ENCODE results near the gene NKPD1. TPM values are rescaled to one million over a fixed set of nuclear protein-coding genes. Genes with fewer than 3 reads are reported as not detected.

NKPD1 gene
- total RNA-seq, 2 donors from 2014 or later: 0.16 to 0.22 TPM

GRCh38 chr19:45166723-45167252, 6.0 kb upstream of the NKPD1 start:
- Histone ChIP-seq H3K4me1 (peaks cover 0 to 32% of the 10 kb centered on the region in 2 donors), H3K4me3 (no peak overlapping the region), H3K27ac (no peak overlapping the region), H3K36me3 (no peaks in the 10 kb centered on the region), H3K9me3 (no peaks in the 10 kb centered on the region), H3K27me3 (no peaks in the 10 kb centered on the region)
- TF ChIP-seq, protein P1, sequence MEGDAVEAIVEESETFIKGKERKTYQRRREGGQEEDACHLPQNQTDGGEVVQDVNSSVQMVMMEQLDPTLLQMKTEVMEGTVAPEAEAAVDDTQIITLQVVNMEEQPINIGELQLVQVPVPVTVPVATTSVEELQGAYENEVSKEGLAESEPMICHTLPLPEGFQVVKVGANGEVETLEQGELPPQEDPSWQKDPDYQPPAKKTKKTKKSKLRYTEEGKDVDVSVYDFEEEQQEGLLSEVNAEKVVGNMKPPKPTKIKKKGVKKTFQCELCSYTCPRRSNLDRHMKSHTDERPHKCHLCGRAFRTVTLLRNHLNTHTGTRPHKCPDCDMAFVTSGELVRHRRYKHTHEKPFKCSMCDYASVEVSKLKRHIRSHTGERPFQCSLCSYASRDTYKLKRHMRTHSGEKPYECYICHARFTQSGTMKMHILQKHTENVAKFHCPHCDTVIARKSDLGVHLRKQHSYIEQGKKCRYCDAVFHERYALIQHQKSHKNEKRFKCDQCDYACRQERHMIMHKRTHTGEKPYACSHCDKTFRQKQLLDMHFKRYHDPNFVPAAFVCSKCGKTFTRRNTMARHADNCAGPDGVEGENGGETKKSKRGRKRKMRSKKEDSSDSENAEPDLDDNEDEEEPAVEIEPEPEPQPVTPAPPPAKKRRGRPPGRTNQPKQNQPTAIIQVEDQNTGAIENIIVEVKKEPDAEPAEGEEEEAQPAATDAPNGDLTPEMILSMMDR (IDR thresholded peaks at IDR 0.05): no peak
- no peak for DNase-seq (ENCODE audit: low spot score)

GRCh38 chr19:45164577-45165335, 4.0 kb upstream of the NKPD1 start:
- no peak overlapping the region for H3K4me3 ChIP-seq
- TF ChIP-seq, protein P1 (IDR thresholded peaks at IDR 0.05): no peak
- no peak overlapping the region for H3K27ac ChIP-seq
- H3K4me1 ChIP-seq: peaks cover 0 to 32% of the 10 kb centered on the region in 2 donors
- DNase-seq (ENCODE audit: low spot score): peak; percentile 67
- H3K27me3 ChIP-seq: no peaks in the 10 kb centered on the region
- H3K9me3 ChIP-seq: no peaks in the 10 kb centered on the region
- H3K36me3 ChIP-seq: no peaks in the 10 kb centered on the region

DNA sequence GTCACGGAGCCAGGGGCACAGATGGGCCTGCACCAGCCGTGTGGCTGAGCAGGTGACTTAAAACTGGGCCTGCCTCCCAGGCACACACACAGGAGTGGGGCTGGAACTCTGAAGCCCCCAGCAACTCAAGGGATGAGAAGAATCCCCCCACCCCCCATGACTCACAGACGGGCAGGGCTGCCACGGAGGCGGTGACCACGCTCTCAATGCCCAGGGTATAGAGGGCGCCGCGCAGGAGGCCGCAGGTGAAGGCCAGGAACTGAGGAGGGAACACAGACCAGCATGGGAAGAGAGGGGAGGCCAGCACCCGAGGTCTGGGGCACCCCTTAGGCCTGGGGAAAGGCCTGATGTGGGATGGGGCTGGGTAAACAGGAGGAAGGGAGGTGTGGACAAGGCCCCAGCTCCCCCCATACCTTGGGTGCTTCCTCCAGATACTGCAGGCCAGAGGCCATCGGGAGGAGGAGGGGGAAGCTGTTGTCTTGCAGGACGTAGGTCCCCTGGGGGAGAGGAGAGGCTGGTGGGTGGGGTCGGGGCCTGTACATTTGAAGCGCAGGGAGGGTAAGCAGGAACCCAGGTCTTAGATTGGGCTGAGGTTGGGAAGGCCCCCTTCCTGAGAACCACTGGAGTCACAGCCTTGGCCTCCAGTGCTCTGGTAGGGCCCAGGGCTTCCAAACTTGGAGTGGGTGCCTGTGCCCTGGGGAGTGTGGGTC, 3.1 kb upstream of the NKPD1 start:
- H3K9me3 ChIP-seq: no peaks in the 10 kb centered on the region
- no peak overlapping the region for H3K4me3 ChIP-seq
- no peaks in the 10 kb centered on the region for H3K36me3 ChIP-seq
- no peak for DNase-seq (ENCODE audit: low spot score)
- no peak overlapping the region for H3K27ac ChIP-seq
- no peaks in the 10 kb centered on the region for H3K27me3 ChIP-seq
- TF ChIP-seq, protein P1 (IDR thresholded peaks at IDR 0.05): no peak
- peaks cover 0 to 30% of the 10 kb centered on the region in 2 donors for H3K4me1 ChIP-seq

DNA sequence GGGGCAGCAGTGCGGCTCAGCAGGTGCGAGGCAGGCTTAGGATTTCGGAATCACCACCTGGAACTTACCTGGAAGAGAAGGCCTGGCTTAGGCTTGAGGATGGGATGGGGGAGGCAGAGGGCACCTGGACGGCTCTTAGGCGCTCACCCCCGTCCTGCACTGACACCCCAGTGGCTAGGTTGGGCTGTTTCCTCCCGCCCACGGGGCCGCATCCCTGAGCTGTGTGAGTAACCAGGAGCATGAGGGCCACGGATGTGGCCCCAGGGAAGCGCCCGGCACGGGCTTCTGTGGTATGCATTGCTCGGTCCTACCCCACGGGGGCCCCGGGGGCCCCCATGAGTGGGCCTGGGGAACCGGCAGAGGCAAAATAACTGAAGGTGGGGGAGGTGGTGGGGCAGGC, 2.4 kb upstream of the NKPD1 start:
- no peaks in the 10 kb centered on the region for H3K36me3 ChIP-seq
- H3K4me1 ChIP-seq: peaks cover 0 to 28% of the 10 kb centered on the region in 2 donors
- H3K27me3 ChIP-seq: no peaks in the 10 kb centered on the region
- no peak overlapping the region for H3K4me3 ChIP-seq
- TF ChIP-seq, protein P1 (IDR thresholded peaks at IDR 0.05): no peak
- DNase-seq (ENCODE audit: low spot score): no peak
- H3K27ac ChIP-seq: no peak overlapping the region
- no peaks in the 10 kb centered on the region for H3K9me3 ChIP-seq

GRCh38 chr19:45162608-45163143, 1.9 kb upstream of the NKPD1 start:
- Histone ChIP-seq H3K27ac (no peak overlapping the region), H3K4me1 (peaks cover 0 to 28% of the 10 kb centered on the region in 2 donors), H3K4me3 (no peak overlapping the region), H3K36me3 (no peaks in the 10 kb centered on the region), H3K27me3 (no peaks in the 10 kb centered on the region), H3K9me3 (no peaks in the 10 kb centered on the region)
- TF ChIP-seq, protein P1 (IDR thresholded peaks at IDR 0.05): no peak
- no peak for DNase-seq (ENCODE audit: low spot score)

Measured in right atrium auricular region (tissue), 2 donors.